ENCODE measurements around the gene MBD4.
"Not testable (repeated sequence)": the region's sequence is repeated elsewhere in the genome, so short reads cannot be mapped to it uniquely, and the experiment has no call there.

MBD4 gene

DNA sequence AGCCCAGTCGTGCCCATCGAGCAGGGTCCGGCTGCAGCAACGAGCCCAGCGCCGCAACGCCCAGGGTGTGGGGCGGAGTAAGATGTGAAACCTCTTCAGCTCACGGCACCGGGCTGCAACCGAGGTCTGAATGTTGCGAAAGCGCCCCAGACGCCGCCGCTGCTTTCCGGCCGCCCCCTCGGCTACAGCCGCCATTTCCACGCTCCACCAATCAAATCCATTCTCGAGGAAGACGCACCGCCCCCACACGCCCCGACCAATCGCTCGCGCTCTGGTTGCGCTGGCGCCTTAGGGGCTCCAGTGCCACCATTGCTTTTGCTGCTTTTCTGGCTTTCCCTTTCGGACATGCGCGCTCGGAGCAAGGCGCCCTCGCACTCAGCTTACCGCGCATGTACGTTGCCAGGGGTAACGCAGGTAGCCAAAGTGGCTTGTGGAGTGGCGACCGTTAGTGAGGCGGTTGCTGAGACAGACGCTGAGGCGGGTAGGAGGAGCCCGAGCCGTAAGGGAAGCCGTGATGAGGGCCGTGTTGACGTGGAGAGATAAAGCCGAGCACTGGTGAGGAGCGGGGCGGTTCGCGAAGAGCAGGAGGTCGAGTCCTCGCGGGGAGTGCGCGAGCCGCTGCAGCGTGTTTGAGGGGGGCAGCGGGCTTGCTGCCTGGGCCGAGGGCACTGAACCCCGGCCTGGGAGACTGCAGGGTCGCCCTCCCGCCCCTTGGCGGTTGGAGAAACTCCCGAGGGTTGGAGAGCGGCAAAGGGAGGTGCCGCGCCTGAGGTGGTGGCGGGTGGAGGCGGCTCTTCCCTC is at the start of gene MBD4, which contains the start of gene IFT122:
Gene MBD4 (minus strand): TSS at position 132 of the 801 bp plus-strand sequence. CDS start 115 bp downstream, at position 17.
Gene IFT122 (plus strand): TSS at position 408 of the 801 bp plus-strand sequence. CDS start 107 bp downstream, at position 515.
- peak; percentile 99 for DNase-seq

DNA sequence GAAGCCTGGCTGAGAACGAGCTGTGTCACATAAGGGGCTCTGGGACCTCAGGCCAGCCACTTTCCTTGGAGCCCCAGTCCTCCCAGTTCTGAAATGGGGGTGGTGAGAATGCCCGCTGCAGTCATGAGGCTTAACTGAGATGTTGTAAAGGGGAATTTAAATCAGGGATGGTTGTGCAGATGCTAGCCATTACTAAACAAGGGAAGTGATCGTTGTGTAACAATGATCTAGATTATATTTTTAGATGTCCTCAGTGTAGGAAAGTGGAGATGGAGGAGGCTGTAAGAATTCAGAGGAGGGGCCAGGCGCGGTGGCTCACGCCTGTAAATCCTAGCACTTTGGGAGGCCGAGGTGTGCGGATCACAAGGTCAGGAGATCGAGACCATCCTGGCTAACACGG is 49.5 kb upstream of the MBD4 start:
- DNase-seq = not testable (repeated sequence)

DNA sequence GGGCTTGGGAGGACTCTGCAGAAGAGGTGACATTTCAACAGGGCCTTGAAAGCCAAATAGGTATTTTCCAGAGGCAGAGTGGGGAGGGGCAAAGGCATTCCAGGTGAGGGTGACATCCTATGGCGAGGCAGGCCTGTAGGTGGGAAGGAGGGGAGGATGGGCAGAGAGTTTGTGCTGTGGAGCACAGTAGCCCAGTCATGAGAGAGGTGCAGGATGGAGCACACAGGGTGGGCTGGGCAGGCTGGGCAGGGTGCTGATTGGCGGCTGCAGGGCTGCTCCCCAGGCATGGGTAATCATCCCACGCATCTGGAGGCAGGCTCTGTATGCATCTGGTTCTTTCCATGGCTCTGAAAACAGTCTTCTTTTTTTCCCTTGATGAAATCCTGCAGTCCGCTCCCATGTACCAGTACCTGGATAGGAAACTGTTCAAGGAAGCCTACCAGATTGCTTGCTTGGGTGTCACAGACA is 48.2 kb upstream of the MBD4 start:
- not testable (repeated sequence) for DNase-seq

- DNase-seq = no peak
These were observed 47.6 kb upstream of the MBD4 start for GRCh38 chr3:129487183-129487867.

DNA sequence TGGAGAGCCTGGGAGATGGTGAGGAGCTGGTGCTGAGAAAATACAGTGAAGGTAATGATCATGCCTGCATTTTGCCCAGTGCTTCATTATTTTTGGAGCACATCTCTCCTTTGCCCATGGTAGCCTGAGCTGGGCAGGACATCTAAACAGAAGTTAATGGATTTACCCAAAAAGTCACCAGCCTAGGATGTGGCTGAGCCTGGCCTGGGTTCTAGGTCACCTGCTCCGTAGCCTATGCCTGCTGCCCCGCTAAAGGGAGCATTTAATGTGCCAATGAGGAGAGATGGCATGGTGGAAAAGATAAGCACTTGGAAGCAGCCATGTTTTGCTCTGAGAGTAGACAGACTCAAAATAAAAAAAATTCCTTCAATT is 46.9 kb upstream of the MBD4 start:
- no peak for DNase-seq

GRCh38 chr3:129485721-129486663 is 46.2 kb upstream of the MBD4 start:
- peak; percentile 44 for DNase-seq

- not testable (repeated sequence) for DNase-seq
These were observed 45.4 kb upstream of the MBD4 start for GRCh38 chr3:129485146-129485545.

DNA sequence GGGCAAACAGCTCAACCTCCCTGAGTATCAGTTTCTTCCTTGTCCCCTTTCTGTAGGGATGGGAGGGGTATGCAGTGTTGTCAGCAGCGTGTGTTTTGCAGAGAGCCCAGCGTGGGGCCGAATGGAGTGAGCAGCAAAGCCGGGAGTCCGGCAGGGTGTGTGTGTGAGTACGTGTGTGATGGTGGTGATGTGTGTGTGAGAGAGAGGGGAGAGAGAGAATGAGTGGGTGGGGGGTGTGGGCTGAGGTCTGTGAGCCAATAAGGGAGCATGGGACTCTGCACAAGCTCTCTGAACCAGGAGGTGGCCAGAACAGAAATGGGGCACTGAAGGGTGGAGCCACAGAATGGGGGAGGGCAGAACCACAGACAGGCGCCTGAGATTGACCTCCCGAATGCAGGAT is 44.1 kb upstream of the MBD4 start:
- no peak for DNase-seq

GRCh38 chr3:129482721-129483120 is 43.0 kb upstream of the MBD4 start:
- DNase-seq = no peak

GRCh38 chr3:129481766-129482332 is 42.1 kb upstream of the MBD4 start:
- no peak for DNase-seq

DNA sequence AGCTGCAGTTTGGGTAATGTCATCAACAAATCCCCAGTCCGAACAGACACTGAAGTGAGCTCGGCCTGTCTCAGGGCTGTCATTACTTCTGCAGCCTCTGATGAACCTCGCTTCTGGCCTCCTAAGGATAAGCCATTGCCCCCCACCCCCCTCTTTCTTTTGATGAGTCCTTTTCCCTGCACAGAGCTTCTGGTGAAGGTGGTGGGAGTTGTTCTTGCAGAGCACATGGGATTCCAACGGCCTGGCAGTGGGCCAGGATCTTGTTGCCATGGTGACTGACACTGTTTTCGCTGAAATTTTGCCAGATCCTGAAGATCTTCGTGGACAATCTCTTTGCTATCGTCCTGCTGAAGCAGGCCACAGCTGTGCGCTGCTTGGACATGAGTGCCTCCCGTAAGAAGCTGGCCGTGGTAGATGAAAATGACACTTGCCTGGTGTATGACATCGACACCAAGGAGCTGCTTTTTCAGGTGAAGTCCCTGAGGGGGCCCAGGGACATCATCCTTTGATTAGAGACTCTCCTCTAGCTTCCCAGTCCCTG is 41.5 kb upstream of the MBD4 start:
- DNase-seq = not testable (repeated sequence)

DNA sequence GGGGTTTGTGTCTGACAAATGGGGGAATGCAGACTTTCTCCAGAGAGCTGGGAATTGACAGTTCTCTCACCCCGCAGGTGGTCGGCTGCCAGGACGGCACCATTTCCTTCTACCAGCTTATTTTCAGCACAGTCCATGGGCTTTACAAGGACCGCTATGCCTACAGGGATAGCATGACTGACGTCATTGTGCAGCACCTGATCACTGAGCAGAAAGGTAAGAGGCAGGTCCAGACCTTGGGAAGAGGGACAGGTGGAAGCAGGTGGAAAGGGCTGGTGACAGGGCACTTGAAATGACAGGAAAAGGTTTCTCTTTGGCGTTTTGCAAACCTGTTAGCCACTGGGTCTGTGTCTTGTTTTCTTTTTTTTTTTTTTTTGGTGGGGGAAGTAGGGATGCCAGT is 36.8 kb upstream of the MBD4 start:
- DNase-seq = no peak

GRCh38 chr3:129475863-129476262 is 36.1 kb upstream of the MBD4 start:
- DNase-seq = no peak

DNA sequence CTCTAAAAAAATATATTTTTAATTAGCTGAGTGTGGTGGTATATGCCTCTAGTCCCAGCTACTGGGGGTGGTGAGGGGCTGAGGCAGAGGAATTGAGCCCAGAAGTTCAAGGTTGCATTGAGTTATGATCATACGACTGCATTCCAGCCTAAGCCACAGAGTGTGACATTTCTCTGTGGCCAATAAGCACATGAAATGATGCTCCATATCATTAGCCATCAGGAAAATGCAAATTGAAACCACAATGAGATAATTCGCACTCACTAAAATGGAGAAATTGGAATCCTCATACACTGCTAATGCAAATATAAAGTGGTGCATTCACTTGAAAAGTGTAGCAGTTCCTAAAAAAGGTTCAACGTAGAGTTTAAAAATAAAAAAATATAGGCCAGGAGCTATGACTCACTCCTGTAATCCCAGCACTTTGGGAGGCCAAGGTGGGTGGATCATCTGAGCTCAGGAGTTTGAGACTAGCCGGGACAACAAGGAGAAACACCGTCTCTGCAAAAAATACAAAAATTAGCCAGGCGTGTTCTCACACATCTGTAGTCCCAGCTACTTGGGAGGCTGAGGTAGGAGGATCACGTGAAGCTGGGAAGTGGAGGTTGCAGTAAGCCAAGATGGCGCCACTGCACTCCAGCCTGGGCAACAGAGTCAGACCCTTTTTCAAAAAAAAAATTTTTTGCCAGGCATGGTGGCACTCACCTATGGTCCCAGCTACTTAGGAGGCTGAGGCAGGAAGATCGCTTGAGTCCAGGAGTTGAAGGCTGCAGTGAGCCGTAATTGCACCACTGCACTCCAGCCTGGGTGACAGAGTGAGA is 35.4 kb upstream of the MBD4 start:
- DNase-seq = no peak

GRCh38 chr3:129473769-129474152 is 34.0 kb upstream of the MBD4 start:
- DNase-seq = no peak

DNA sequence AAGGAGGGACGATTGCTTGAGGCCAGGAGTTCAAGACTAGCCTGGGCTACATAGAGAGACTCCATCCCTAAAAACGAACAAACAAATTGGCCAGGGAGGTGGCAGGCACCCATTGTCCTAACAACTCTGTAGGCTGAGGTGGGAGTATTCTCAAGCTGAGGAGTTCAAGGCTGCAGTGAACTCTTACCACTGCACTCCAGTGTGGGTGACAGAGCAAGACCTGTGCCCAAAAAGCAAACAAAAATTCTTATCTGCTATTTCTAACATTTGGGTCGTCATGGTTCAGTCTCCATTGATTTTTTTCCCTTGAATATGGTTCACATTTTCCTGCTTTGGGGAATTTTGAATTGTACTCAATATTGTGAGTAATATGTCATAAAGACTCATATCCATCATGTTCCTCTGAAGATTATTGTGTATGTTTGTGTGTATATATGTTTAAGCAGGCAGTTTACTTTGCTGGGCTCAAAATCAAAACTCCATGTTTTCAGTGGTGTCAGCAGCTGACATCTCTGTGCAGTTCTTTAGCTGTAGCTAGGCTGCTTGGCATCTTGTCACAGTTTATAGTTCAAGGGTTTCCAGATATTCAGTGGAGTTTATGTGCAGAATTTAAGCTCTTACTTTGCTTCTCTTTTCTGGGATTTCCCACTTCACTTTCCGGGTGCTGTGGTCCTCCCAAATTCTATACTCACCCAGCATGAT is 33.5 kb upstream of the MBD4 start:
- no peak for DNase-seq

- no peak for DNase-seq
These were observed 31.1 kb upstream of the MBD4 start for GRCh38 chr3:129470861-129471260.

DNA sequence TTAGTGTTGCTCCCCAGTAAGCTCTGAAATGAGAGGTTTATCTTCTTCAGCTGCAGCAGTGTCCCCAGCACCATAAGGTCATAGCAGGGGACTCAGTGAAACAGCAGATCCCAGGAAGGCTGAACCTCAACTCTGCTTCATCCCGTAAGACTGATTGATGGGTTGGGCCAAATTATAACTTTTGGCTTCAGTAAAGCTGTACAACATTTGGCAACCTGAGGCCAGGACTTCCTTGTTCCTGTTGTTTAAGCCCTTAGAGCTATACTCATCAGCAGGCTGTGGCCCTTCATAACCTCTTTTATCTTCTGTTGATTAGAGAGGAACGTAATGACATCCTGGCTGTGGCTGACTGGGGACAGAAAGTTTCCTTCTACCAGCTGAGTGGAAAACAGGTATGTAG is 29.3 kb upstream of the MBD4 start:
- DNase-seq = no peak

- no peak for DNase-seq
These were observed 28.2 kb upstream of the MBD4 start for GRCh38 chr3:129467932-129468331.

DNA sequence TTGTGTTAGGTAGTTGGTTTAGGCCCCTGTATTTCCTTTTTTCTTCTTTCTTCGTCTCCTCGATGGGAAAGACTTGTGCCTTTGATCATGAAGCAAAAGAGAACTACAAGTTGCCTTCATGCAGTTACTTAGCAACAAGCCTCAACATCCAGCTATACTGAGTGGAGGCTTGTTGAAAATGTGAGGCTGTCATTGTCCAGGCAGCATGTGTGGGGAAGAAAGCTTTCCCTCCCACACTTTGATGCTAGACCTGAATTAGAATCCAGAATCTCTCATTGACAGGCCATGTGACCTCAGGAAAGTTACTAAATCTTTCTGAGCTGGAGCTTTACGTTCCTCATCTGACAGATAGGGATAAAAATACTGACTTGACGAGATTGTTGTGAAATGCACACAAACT is 24.0 kb upstream of the MBD4 start:
- no peak for DNase-seq

- no peak for DNase-seq
These were observed 23.3 kb upstream of the MBD4 start for GRCh38 chr3:129463094-129463493.
